ENCODE results near the gene TRIM33.

DNA sequence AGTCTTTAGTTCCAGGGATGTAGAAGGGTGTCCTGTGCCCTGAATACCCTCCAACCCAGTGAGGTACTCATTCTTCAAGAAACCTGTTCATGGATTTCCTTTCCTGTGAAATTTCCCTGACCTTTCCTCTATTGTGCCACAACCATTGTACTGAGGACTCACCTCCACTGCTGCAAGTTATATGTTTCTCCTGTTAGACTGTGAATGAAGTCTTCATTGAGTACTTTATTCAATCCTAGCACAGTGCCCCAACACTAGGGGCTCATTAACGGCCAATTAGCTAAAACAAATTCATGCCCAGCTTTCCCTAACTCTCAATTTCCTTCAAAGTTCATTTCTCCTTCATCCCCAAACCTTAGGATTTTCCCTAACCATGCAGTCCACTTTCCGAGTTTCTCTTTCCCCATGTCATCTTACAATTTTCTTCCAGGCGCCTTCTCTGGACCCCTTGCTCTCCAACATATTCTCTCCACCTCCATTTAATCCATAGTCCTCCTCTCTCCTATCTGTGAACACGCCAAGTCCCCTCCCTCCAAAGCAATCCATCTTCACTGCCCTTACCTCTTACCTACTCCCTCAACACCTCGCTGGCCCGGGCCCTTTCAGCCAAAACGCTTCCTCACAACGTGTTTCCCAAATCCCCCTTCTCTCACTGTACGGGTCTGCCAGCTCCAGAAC is 1.3 kb downstream of the TRIM33 start:
- TF ChIP-seq, protein P1, sequence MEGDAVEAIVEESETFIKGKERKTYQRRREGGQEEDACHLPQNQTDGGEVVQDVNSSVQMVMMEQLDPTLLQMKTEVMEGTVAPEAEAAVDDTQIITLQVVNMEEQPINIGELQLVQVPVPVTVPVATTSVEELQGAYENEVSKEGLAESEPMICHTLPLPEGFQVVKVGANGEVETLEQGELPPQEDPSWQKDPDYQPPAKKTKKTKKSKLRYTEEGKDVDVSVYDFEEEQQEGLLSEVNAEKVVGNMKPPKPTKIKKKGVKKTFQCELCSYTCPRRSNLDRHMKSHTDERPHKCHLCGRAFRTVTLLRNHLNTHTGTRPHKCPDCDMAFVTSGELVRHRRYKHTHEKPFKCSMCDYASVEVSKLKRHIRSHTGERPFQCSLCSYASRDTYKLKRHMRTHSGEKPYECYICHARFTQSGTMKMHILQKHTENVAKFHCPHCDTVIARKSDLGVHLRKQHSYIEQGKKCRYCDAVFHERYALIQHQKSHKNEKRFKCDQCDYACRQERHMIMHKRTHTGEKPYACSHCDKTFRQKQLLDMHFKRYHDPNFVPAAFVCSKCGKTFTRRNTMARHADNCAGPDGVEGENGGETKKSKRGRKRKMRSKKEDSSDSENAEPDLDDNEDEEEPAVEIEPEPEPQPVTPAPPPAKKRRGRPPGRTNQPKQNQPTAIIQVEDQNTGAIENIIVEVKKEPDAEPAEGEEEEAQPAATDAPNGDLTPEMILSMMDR (conservative IDR thresholded peaks at IDR 0.05) = no peak
- TF ChIP-seq ZFX (IDR thresholded peaks at IDR 0.05) = no peak
